ENCODE results near the gene CHADL. TPM values are rescaled to one million over a fixed set of nuclear protein-coding genes. Genes with fewer than 3 reads are reported as not detected.
A peak's percentile ranks its signal among the peaks of the same experiment; 100 is the strongest.

The CHADL gene
- total and polyA plus RNA-seq, 2 of the 4 experiments (the other 2 are of a cell fraction): 0.18 to 0.53 TPM

- H3K9me3 ChIP-seq (ENCODE audit: control insufficient read depth, insufficient read depth, low read length): no peaks in the 10 kb centered on the region
- no peak for TF ChIP-seq RFX5 (IDR thresholded peaks at IDR 0.05; ENCODE audit: low read depth, low read length)
- no peak for TF ChIP-seq ELK1 (IDR thresholded peaks at IDR 0.05; ENCODE audit: borderline replicate concordance, low read depth, low read length)
- no peak for TF ChIP-seq NFE2L2 (IDR thresholded peaks at IDR 0.05; ENCODE audit: low read depth, low read length)
- TF ChIP-seq SMC3 (IDR thresholded peaks at IDR 0.05; ENCODE audit: low read depth, low read length): no peak
- no peak for TF ChIP-seq FOS (IDR thresholded peaks at IDR 0.05; ENCODE audit: low read depth, low read length)
- no peak for TF ChIP-seq MAFK (IDR thresholded peaks at IDR 0.05; ENCODE audit: low read depth, low read length)
- no peak for TF ChIP-seq RAD21 (IDR thresholded peaks at IDR 0.05; ENCODE audit: low read length)
- TF ChIP-seq USF2 (IDR thresholded peaks at IDR 0.05; ENCODE audit: low read depth, low read length): no peak
- TF ChIP-seq CHD1 (IDR thresholded peaks at IDR 0.05; ENCODE audit: low read depth, low read length): no peak
- no peak for TF ChIP-seq POLR2A (IDR thresholded peaks at IDR 0.05; ENCODE audit: low read depth, low read length)
- no peak for TF ChIP-seq BHLHE40 (IDR thresholded peaks at IDR 0.05; ENCODE audit: low read depth, low read length)
- TF ChIP-seq RCOR1 (IDR thresholded peaks at IDR 0.05; ENCODE audit: insufficient replicate concordance, low read length): no peak
- H4K5ac ChIP-seq (ENCODE audit: low read depth, low read length): no peak overlapping the region
- H3K18ac ChIP-seq (ENCODE audit: low read depth, low read length): no peak overlapping the region
- dilution Hi-C loops (cut with HindIII; ENCODE audit: low sequenced_read_pairs, unreplicated experiment) (no loop called here), in situ Hi-C loops (cut with MboI; ENCODE audit: low sequenced_read_pairs) (no loop called here), intact Hi-C loops (cut with micrococcal nuclease) (no loop called here)
- H3K14ac ChIP-seq (replicated peaks; ENCODE audit: low read depth, low read length): no peak overlapping the region
- H2AK5ac ChIP-seq (ENCODE audit: low read depth, low read length): no peak overlapping the region
- H2AFZ ChIP-seq (replicated peaks; ENCODE audit: low read length, poor library complexity): no peak overlapping the region
- H3K4me3 ChIP-seq (ENCODE audit: insufficient read depth, low read depth, low read length): no peak overlapping the region
- no peak overlapping the region for H3K4me2 ChIP-seq (ENCODE audit: low read depth, low read length)
- no peaks in the 10 kb centered on the region for H4K20me1 ChIP-seq (ENCODE audit: insufficient read depth, low read length)
- no peak overlapping the region for H4K91ac ChIP-seq (ENCODE audit: insufficient read depth, low read depth, low read length)
- no peak overlapping the region for H3K9ac ChIP-seq (ENCODE audit: low read depth, low read length)
- H3K56ac ChIP-seq (ENCODE audit: extremely low read depth, insufficient read depth, low read length): no peak overlapping the region
- ATAC-seq (ENCODE audit: low read depth) (no peak), DNase-seq (no peak)
- BruUV-seq (replicated peaks): no TSS peak
- no peaks in the 10 kb centered on the region for H3K27me3 ChIP-seq (ENCODE audit: control insufficient read depth, insufficient read depth, low read length)
- no peak overlapping the region for H3K4ac ChIP-seq (ENCODE audit: low read depth, low read length)
- no peak overlapping the region for H2BK15ac ChIP-seq (ENCODE audit: low read depth, low read length)
- POLR2A ChIA-PET (ENCODE audit: unreplicated experiment): no interaction called here
- peak overlapping the region; percentile 52 for H2AK9ac ChIP-seq (replicated peaks; ENCODE audit: low read depth, low read length, poor library complexity)
- no peak overlapping the region for H4K8ac ChIP-seq (ENCODE audit: low read depth in 2 of 2, low read length in 2 of 2)
- peaks cover 58% of the 10 kb centered on the region for H3K36me3 ChIP-seq (ENCODE audit: control insufficient read depth, insufficient read depth, low read length)
- H3K27ac ChIP-seq (ENCODE audit: insufficient read depth, low read length): no peak overlapping the region
- CTCF ChIA-PET: no interaction called here
- H3K4me1 ChIP-seq (ENCODE audit: control insufficient read depth, insufficient read depth, low read length): no peaks in the 10 kb centered on the region
- peaks cover 11% of the 10 kb centered on the region for H3K9me1 ChIP-seq (ENCODE audit: insufficient read depth, low read length)
- peaks cover 4 to 5% of the 10 kb centered on the region in 2 experiments; a peak in 2 of 4 replicates for H3K79me1 ChIP-seq (ENCODE audit: low read depth in 1 of 2, low read length in 2 of 2)
- WGBS, 2 experiments (ENCODE audit: extremely low coverage in 2 of 2, insufficient read length in 1 of 2): 95% methylated on average over 4 of the region's 7 CpGs; no CpG with 5 or more reads in 1 of the 2 experiments
- H2BK5ac ChIP-seq (ENCODE audit: low read depth, low read length, poor library complexity, severe bottlenecking): no peak overlapping the region
- no peak overlapping the region for H2BK20ac ChIP-seq (ENCODE audit: low read depth, low read length)
- no peak overlapping the region for H3K23ac ChIP-seq (ENCODE audit: low read depth, low read length)
- no peak overlapping the region for H2BK120ac ChIP-seq (ENCODE audit: low read depth, low read length)
Measured at GRCh38 chr22:41223535-41223934, 17.2 kb downstream of the CHADL start.

Data from IMR-90 (cell line).